Measurements from ENCODE around the gene ARID1A.

GRCh38 chr1:26730695-26731094, 34.9 kb downstream of the ARID1A start:
- TF ChIP-seq CTCF (IDR thresholded peaks at IDR 0.05) (no peak), EP300 (IDR thresholded peaks at IDR 0.05) (no peak)

Data from esophagus muscularis mucosa (tissue), 3 donors.